Keratinocyte (primary cell): ENCODE measurements around the gene PSMG1. TPM values are rescaled to one million over a fixed set of nuclear protein-coding genes. Genes with fewer than 3 reads are reported as not detected.
"Not testable (repeated sequence)": the region's sequence is repeated elsewhere in the genome, so short reads cannot be mapped to it uniquely, and the experiment has no call there.

Experiments used
- DNase-seq: peaks from one replicate; pipeline ENCODE4 v3.0.0-alpha.2; 2011; ENCODE audit warnings: low read depth, missing footprints, low spot score
- FAIRE-seq: peaks from 2 replicates; lab custom pipeline; 2011; peaks lifted over from hg19 to GRCh38; lab: Jason Lieb, UNC
- H2AFZ ChIP-seq: 2 replicates; pipeline ENCODE4 v1.6.0; 2012; ENCODE audit warnings: low read length, control low read depth, inconsistent platforms; ENCODE audit not compliant: control insufficient read depth
- H3K27ac ChIP-seq: 2 replicates; pipeline ENCODE4 v1.5.1; 2011; ENCODE audit warnings: low read length; ENCODE audit not compliant: control insufficient read depth, insufficient read depth
- H3K27me3 ChIP-seq: 3 replicates; pipeline ENCODE4 v1.6.0; 2011; ENCODE audit warnings: low read length; ENCODE audit not compliant: control insufficient read depth, insufficient read depth; ENCODE audit errors: extremely low read depth
- H3K36me3 ChIP-seq, 2 experiments: 2 replicates in 1 of 2; 3 replicates in 1 of 2; pipeline ENCODE4 v1.5.1; 2011; ENCODE audit warnings: low read length in 2 of 2, mild to moderate bottlenecking in 1 of 2; ENCODE audit not compliant: control insufficient read depth in 2 of 2, insufficient read depth in 2 of 2; ENCODE audit errors: extremely low read depth in 1 of 2
- H3K4me1 ChIP-seq: 3 replicates; pipeline ENCODE4 v1.5.1; 2011; ENCODE audit warnings: low read length; ENCODE audit not compliant: control insufficient read depth, insufficient read depth; ENCODE audit errors: extremely low read depth
- H3K4me2 ChIP-seq: 3 replicates; pipeline ENCODE4 v1.6.0; 2011; ENCODE audit warnings: low read depth, low read length; ENCODE audit not compliant: control insufficient read depth, insufficient read depth; ENCODE audit errors: extremely low read depth
- H3K4me3 ChIP-seq, 3 experiments: fragments of 200-600 bp in 1 of 3; sonication (generic) in 1 of 3; 2 replicates in 2 of 3; 3 replicates in 1 of 3; pipeline ENCODE4 v1.5.1; 2011 to 2016; ENCODE audit warnings: low read length in 3 of 3, mild to moderate bottlenecking in 3 of 3, control low read depth in 2 of 3, inconsistent platforms in 1 of 3, low read depth in 1 of 3, mixed read lengths in 1 of 3, mixed run types in 1 of 3, moderate library complexity in 1 of 3; ENCODE audit not compliant: control insufficient read depth in 2 of 3, insufficient read depth in 2 of 3; ENCODE audit errors: extremely low read depth in 1 of 3
- H3K79me2 ChIP-seq: 2 replicates; pipeline ENCODE4 v1.6.0; 2012; ENCODE audit warnings: low read length; ENCODE audit not compliant: control insufficient read depth, insufficient read depth
- H3K9ac ChIP-seq: 3 replicates; pipeline ENCODE4 v1.6.0; 2011; ENCODE audit warnings: low read length; ENCODE audit not compliant: control insufficient read depth, insufficient read depth; ENCODE audit errors: extremely low read depth
- H3K9me1 ChIP-seq: 3 replicates; pipeline ENCODE4 v1.6.0; 2011; ENCODE audit warnings: low read length; ENCODE audit not compliant: control insufficient read depth, insufficient read depth; ENCODE audit errors: extremely low read depth
- H3K9me3 ChIP-seq: 2 replicates; pipeline ENCODE4 v1.5.1; 2012; ENCODE audit warnings: low read depth, low read length; ENCODE audit not compliant: control insufficient read depth
- H4K20me1 ChIP-seq: 3 replicates; pipeline ENCODE4 v1.6.0; 2011; ENCODE audit warnings: low read length; ENCODE audit not compliant: control insufficient read depth, insufficient read depth; ENCODE audit errors: extremely low read depth
- EZH2 ChIP-seq: IDR thresholded peaks from one replicate; pipeline ENCODE4 v1.6.1; 2012; ENCODE audit warnings: inconsistent platforms, mild to moderate bottlenecking, low read length, moderate library complexity
- dilution Hi-C: fragments of 300-500 bp; cut with MboI; formaldehyde crosslinking; loops from one replicate; pipeline ENCODE4 v1.7.0; 2020; ENCODE audit warnings: low sequenced_read_pairs; ENCODE audit not compliant: extremely low pct_ligation_motif_present
- polyA plus RNA-seq, 5 experiments: library from polyadenylated mRNA; depleted of rRNA in 3 of 5; stranded (reverse) in 3 of 5; stranded (forward) in 1 of 5; unstranded in 1 of 5; fragments of >200 nt; gene quantifications; 1 replicate in 1 of 5; 2 replicates in 3 of 5; 3 replicates in 1 of 5; pipeline versions ENCODE4 v1.2.1 to v1.2.3, GENCODE V29; 2011 to 2012; ENCODE audit warnings: missing spikeins in 2 of 5, low read depth in 1 of 5, low replicate concordance in 1 of 5
- TF ChIP-seq, protein P1 (sequence below), 3 experiments: IDR thresholded peaks in 1 of 3; conservative IDR thresholded peaks in 1 of 3; optimal IDR thresholded peaks in 1 of 3; 2 replicates in 2 of 3; 3 replicates in 1 of 3; pipeline versions ENCODE3 to v1.5.1; 2011; ENCODE audit warnings: low read length in 3 of 3, mild to moderate bottlenecking in 3 of 3, moderate library complexity in 2 of 3, control low read depth in 1 of 3, inconsistent platforms in 1 of 3; ENCODE audit not compliant: insufficient read depth in 2 of 3; ENCODE audit errors: extremely low read depth in 1 of 3

PSMG1 gene
- polyA plus RNA-seq, 1 donor (not counting 4 experiments of a cell fraction or from before 2014, with no cell fraction given), result 91.8 TPM

DNA sequence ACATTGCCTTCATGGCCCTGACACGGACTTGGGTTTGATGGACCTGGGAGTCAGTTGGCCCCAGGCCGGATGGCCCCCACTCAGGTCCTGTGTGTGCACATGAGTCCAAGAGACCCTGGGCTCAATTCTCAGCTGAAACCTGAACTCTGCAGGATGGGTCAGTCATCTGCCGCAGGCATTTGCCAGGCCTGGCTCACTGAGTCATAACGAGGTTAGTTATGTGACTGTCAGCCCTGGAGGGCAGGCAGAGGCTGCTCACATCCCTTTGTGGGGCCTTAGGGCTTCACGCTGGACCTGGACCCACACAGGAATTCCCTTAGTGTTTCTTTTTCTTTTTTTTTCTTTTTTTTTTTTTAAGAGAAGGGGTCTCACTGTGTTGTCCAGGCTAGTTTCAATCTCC is 46.5 kb downstream of the PSMG1 start:
- Histone ChIP-seq H3K9me3 (no peaks in the 10 kb centered on the region), H3K27ac (no peak overlapping the region), H3K4me2 (no peak overlapping the region), H3K9ac (no peak overlapping the region), H3K9me1 (no peaks in the 10 kb centered on the region), H3K36me3 (no peaks in the 10 kb centered on the region), H3K27me3 (no peaks in the 10 kb centered on the region), H4K20me1 (no peaks in the 10 kb centered on the region), H3K4me1 (peaks cover 11% of the 10 kb centered on the region), H2AFZ (no peak overlapping the region), H3K79me2 (no peaks in the 10 kb centered on the region), H3K4me3 (no peak overlapping the region)
- no peak for DNase-seq
- dilution Hi-C loops, result no loop called here
- TF ChIP-seq, protein P1, sequence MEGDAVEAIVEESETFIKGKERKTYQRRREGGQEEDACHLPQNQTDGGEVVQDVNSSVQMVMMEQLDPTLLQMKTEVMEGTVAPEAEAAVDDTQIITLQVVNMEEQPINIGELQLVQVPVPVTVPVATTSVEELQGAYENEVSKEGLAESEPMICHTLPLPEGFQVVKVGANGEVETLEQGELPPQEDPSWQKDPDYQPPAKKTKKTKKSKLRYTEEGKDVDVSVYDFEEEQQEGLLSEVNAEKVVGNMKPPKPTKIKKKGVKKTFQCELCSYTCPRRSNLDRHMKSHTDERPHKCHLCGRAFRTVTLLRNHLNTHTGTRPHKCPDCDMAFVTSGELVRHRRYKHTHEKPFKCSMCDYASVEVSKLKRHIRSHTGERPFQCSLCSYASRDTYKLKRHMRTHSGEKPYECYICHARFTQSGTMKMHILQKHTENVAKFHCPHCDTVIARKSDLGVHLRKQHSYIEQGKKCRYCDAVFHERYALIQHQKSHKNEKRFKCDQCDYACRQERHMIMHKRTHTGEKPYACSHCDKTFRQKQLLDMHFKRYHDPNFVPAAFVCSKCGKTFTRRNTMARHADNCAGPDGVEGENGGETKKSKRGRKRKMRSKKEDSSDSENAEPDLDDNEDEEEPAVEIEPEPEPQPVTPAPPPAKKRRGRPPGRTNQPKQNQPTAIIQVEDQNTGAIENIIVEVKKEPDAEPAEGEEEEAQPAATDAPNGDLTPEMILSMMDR (optimal IDR thresholded peaks at IDR 0.05 in 1 of 3, IDR thresholded peaks at IDR 0.05 in 1 of 3, conservative IDR thresholded peaks at IDR 0.05 in 1 of 3; ENCODE audit: extremely low read depth in 1 of 3, insufficient read depth in 2 of 3, low read length in 3 of 3), result no peak
- TF ChIP-seq EZH2, result no peak
- no peak for FAIRE-seq

DNA sequence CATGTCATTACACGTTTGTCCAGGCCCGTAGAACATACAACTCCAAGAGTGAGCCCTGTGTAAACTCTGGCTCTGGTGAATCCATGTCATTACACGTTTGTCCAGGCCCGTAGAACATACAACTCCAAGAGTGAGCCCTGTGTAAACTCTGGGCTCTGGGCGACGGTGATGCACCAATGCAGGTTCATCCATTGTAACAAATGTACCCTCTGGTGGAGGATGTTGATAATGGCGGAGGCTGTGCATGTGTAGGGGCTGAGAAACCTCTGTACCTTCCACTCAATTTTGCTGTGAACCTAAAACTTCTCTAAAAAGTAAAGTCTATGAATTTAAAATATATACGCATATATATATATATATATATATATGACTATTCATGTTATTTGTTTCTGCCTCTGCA is 47.1 kb downstream of the PSMG1 start:
- H3K4me2 ChIP-seq, H3K27ac ChIP-seq, H3K4me3 ChIP-seq, H3K9me3 ChIP-seq, dilution Hi-C loops, H3K79me2 ChIP-seq, H3K9me1 ChIP-seq, DNase-seq, H4K20me1 ChIP-seq, H2AFZ ChIP-seq, H3K36me3 ChIP-seq, H3K9ac ChIP-seq, H3K27me3 ChIP-seq: not testable (repeated sequence)
- peaks cover 11% of the 10 kb centered on the region for H3K4me1 ChIP-seq
- TF ChIP-seq, protein P1 (optimal IDR thresholded peaks at IDR 0.05 in 1 of 3, IDR thresholded peaks at IDR 0.05 in 1 of 3, conservative IDR thresholded peaks at IDR 0.05 in 1 of 3; ENCODE audit: extremely low read depth in 1 of 3, insufficient read depth in 2 of 3, low read length in 3 of 3), result peak; percentile 33 to 68 (median 44)
- FAIRE-seq, result peak; percentile 82
